ENCODE results near the gene HCFC1R1. TPM values are rescaled to one million over a fixed set of nuclear protein-coding genes. Genes with fewer than 3 reads are reported as not detected.

HCFC1R1 gene
- total and polyA plus RNA-seq, 5 experiments from 2014 or later, result 13.1 to 16.5 (median 15.1) TPM

DNA sequence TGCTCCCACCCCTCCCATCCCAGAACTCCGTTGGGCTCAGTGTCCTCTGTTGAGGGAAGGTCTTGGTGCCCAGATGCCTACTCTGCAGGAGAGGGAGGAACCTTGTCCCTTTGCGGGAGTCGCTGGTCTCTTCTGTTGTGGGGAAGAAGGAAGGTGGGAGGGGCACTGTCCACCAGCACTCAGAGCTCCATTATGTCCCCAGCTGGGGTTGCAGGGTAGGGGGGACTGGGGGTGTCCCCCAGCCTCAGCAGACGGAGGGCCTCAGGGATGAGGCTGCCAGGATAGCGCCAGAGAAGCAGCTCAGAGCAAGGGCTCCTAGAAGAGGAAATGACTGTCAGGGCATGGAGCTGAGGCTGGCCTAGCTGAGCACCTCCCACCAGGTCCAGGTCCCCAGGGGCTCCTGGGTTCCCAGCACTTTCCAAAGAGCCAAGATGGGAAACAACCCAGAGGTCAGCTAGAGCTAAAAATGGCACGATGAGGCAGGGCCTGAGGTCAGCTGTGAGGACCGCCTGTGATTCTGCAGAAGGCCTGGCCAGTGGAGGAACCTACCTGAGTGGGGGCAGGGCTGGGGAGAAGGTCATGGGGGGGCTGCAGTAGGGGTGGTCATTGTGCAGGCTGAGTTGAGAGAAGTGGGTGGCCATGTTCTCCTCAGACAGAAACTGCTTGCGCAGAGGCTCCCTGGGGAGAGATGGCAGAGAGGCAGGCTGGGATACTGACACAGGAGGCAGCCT, 893 bp downstream of the HCFC1R1 start:
- H3K4me1 Mint-ChIP-seq, result peaks cover 23 to 66% (median 59%) of the 10 kb centered on the region in 4 donors

GRCh38 chr16:3022208-3022683, 1.5 kb downstream of the HCFC1R1 start:
- H3K27me3 Mint-ChIP-seq, result no peaks in the 10 kb centered on the region
- peaks cover 0 to 18% (median 0%) of the 10 kb centered on the region in 3 donors for H3K36me3 Mint-ChIP-seq
- H3K4me1 Mint-ChIP-seq, result peaks cover 23 to 66% (median 60%) of the 10 kb centered on the region in 4 donors
- POLR2A ChIA-PET, result interaction anchor here (1.2 to 15.2 kb wide), 6 partner anchors 12 to 482 kb away, joined by 3 to 170 read pairs (median 5); partner anchors contain the start of genes CLDN9 and PKMYT1
- no peaks in the 10 kb centered on the region for H3K9me3 Mint-ChIP-seq
- DNase-seq (peak in 5 of 10 donors; percentile 53 to 75 (median 69)), ATAC-seq (peak in 1 of 2 donors; percentile 12)
- peak overlapping the region; percentile 72 to 99 (median 92) for H3K27ac Mint-ChIP-seq
- H3K4me3 Mint-ChIP-seq, result peak overlapping the region; percentile 76 to 97 (median 92)

More for the DNA sequence above, 893 bp downstream of the HCFC1R1 start:
- Mint-ChIP-seq H3K36me3 (peaks cover 0 to 18% (median 0%) of the 10 kb centered on the region in 3 donors), H3K27me3 (no peaks in the 10 kb centered on the region), H3K27ac (peak overlapping the region; percentile 19 to 99 (median 94)), H3K4me3 (peak overlapping the region; percentile 76 to 97 (median 92)), H3K9me3 (no peaks in the 10 kb centered on the region)
- ATAC-seq (no peak), DNase-seq (no peak)
- POLR2A ChIA-PET, result interaction anchor here (0.9 to 15.2 kb wide), 6 partner anchors 9 to 245 kb away, joined by 3 to 170 read pairs (median 4); partner anchors contain the start of gene CLDN9

DNA sequence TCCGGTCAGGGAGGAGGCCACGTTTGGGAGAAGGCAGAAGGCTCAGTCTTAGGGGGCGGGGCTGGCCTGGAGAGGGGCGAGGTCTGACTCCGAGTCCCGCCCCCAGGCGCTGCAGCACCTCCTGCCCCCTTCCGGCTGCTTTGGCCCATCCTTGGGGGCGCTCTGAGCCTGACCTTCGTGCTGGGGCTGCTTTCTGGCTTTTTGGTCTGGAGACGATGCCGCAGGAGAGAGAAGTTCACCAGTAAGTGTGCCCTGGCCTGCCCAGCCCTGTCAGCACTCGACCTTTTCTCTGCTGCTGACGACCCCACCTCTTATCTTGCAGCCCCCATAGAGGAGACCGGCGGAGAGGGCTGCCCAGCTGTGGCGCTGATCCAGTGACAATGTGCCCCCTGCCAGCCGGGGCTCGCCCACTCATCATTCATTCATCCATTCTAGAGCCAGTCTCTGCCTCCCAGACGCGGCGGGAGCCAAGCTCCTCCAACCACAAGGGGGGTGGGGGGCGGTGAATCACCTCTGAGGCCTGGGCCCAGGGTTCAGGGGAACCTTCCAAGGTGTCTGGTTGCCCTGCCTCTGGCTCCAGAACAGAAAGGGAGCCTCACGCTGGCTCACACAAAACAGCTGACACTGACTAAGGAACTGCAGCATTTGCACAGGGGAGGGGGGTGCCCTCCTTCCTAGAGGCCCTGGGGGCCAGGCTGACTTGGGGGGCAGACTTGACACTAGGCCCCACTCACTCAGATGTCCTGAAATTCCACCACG, 2.1 kb downstream of the HCFC1R1 start:
- peak; percentile 15 to 19 for ATAC-seq
- Mint-ChIP-seq H3K27me3 (peaks cover 0 to 2% (median 0%) of the 10 kb centered on the region in 5 donors), H3K4me3 (peak overlapping the region; percentile 73 to 97 (median 86)), H3K9me3 (no peaks in the 10 kb centered on the region), H3K27ac (peak overlapping the region; percentile 72 to 99 (median 90)), H3K4me1 (peaks cover 23 to 65% (median 60%) of the 10 kb centered on the region in 4 donors), H3K36me3 (peaks cover 0 to 11% (median 0%) of the 10 kb centered on the region in 3 donors)
- POLR2A ChIA-PET, result interaction anchor here (0.8 to 15.2 kb wide), 9 partner anchors 8 to 483 kb away, joined by 3 to 170 read pairs (median 5); partner anchors contain the start of genes CLDN9 and PKMYT1
- peak; percentile 38 to 74 (median 64) for DNase-seq

- DNase-seq, result peak in 7 of 10 donors; percentile 38 to 82 (median 60)
- POLR2A ChIA-PET, result interaction anchor here (0.5 to 15.2 kb wide), 10 partner anchors 9 to 483 kb away, joined by 3 to 170 read pairs (median 5); partner anchors contain the start of genes CLDN9 and PKMYT1
- H3K4me3 Mint-ChIP-seq, result peak overlapping the region; percentile 74 to 97 (median 86)
- H3K4me1 Mint-ChIP-seq, result peaks cover 23 to 61% (median 56%) of the 10 kb centered on the region in 4 donors
- H3K36me3 Mint-ChIP-seq, result peaks cover 0 to 3% (median 0%) of the 10 kb centered on the region in 3 donors
- peak in 1 of 2 donors; percentile 31 for ATAC-seq
- H3K27ac Mint-ChIP-seq, result peak overlapping the region in 9 of 10 donors; percentile 72 to 99 (median 90)
- no peaks in the 10 kb centered on the region for H3K9me3 Mint-ChIP-seq
- peaks cover 0 to 4% (median 1%) of the 10 kb centered on the region in 5 donors for H3K27me3 Mint-ChIP-seq
These were observed 2.9 kb downstream of the HCFC1R1 start for GRCh38 chr16:3020604-3021448.

GRCh38 chr16:3020247-3020603, 3.5 kb downstream of the HCFC1R1 start, which contains the start of gene TNFRSF12A:
Gene TNFRSF12A, plus strand, starts transcription at chr16:3020368. Its CDS starts 30 bp downstream, at chr16:3020398.
- Mint-ChIP-seq H3K9me3 (no peaks in the 10 kb centered on the region), H3K27me3 (peaks cover 0 to 4% (median 1%) of the 10 kb centered on the region in 5 donors), H3K4me3 (peak within 1 kb of the TSS; percentile 76 to 97 (median 88)), H3K4me1 (peaks cover 23 to 61% (median 53%) of the 10 kb centered on the region in 4 donors), H3K27ac (peak within 1 kb of the TSS; percentile 48 to 99 (median 90)), H3K36me3 (peaks cover 0 to 2% (median 0%) of the 10 kb centered on the region in 3 donors)
- ATAC-seq (peak in 1 of 2 donors; percentile 18), DNase-seq (peak in 7 of 10 donors; percentile 41 to 72 (median 62))
- POLR2A ChIA-PET, result interaction anchor here (0.5 to 15.2 kb wide), 10 partner anchors 9 to 243 kb away, joined by 3 to 170 read pairs (median 5); partner anchors contain the start of genes CLDN9 and PKMYT1

GRCh38 chr16:3019594-3020246, 4.0 kb downstream of the HCFC1R1 start:
- peaks cover 23 to 61% (median 50%) of the 10 kb centered on the region in 4 donors for H3K4me1 Mint-ChIP-seq
- H3K9me3 Mint-ChIP-seq, result no peaks in the 10 kb centered on the region
- H3K27ac Mint-ChIP-seq, result peak overlapping the region in 7 of 10 donors; percentile 48 to 84 (median 75)
- ATAC-seq (no peak), DNase-seq (peak in 1 of 10 donors; percentile 45)
- H3K4me3 Mint-ChIP-seq, result peak overlapping the region; percentile 76 to 91 (median 85)
- H3K36me3 Mint-ChIP-seq, result peaks cover 0 to 2% (median 0%) of the 10 kb centered on the region in 3 donors
- H3K27me3 Mint-ChIP-seq, result peaks cover 0 to 6% (median 1%) of the 10 kb centered on the region in 5 donors
- POLR2A ChIA-PET, result interaction anchor here (0.6 to 15.2 kb wide), 9 partner anchors 10 to 244 kb away, joined by 3 to 170 read pairs (median 5); partner anchors contain the start of gene CLDN9

DNA sequence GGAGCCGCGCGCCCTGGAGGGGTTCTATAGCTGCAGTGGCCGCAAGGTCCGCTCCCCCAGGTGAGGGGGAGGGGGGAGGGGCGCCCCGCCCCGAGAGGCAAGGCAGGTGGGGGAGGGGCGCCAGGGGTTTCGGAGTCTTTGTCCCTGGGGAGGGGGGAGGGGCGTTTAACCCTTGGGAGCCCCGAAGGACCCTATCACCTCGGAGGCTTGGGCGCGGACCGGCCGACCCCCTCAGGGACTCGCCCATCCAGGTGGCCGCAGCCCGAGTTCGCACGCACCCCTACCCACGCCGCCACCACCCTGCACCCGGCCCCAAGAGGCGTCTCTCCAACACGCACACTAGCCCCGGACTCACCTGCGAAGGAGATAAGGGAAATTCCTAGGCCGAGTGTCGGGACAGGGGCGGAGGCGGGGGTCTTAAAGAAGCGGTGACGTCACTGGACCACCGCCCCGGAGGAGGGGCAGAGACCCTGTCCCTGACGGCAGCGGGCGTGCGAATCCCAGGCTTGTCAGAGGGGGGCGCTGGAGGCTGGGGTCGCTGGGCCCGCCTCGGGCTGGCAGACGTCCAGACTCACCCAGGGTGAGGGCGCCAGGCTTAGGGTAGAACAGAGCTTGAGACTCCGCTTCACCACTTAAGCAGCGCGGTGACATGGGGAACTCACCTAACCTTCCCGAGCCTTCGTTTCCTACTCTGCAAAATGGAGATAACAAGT, 5.8 kb downstream of the HCFC1R1 start, which contains the start of gene CLDN6:
CLDN6 (minus strand) TSS at position 390 of the 713 bp plus-strand sequence. CDS start 2,162 bp downstream, outside the sequence.
- DNase-seq (peak in 1 of 10 donors; percentile 63), ATAC-seq (no peak)
- no peaks in the 10 kb centered on the region for H3K36me3 Mint-ChIP-seq
- peak within 1 kb of the TSS in 1 of 10 donors; percentile 43 for H3K27ac Mint-ChIP-seq
- peaks cover 0 to 7% (median 1%) of the 10 kb centered on the region in 5 donors for H3K27me3 Mint-ChIP-seq
- H3K4me1 Mint-ChIP-seq, result peaks cover 17 to 45% (median 36%) of the 10 kb centered on the region in 4 donors
- H3K4me3 Mint-ChIP-seq, result peak within 1 kb of the TSS in 7 of 10 donors; percentile 20 to 52 (median 35)
- no peaks in the 10 kb centered on the region for H3K9me3 Mint-ChIP-seq
- POLR2A ChIA-PET, result interaction anchor here (1.3 to 15.2 kb wide), 2 partner anchors 10 kb away, joined by 3 to 170 read pairs; partner anchors contain the start of gene CLDN9

GRCh38 chr16:3017344-3017743, 6.4 kb downstream of the HCFC1R1 start:
- DNase-seq (peak in 1 of 10 donors; percentile 52), ATAC-seq (no peak)
- peaks cover 0 to 7% (median 2%) of the 10 kb centered on the region in 5 donors for H3K27me3 Mint-ChIP-seq
- no peak overlapping the region for H3K4me3 Mint-ChIP-seq
- H3K36me3 Mint-ChIP-seq, result no peaks in the 10 kb centered on the region
- H3K4me1 Mint-ChIP-seq, result peaks cover 13 to 39% (median 32%) of the 10 kb centered on the region in 4 donors
- H3K27ac Mint-ChIP-seq, result no peak overlapping the region
- no peaks in the 10 kb centered on the region for H3K9me3 Mint-ChIP-seq
- POLR2A ChIA-PET, result no interaction called here

- peak overlapping the region in 1 of 10 donors; percentile 74 for H3K4me3 Mint-ChIP-seq
- DNase-seq, result no peak
- POLR2A ChIA-PET, result no interaction called here
- H3K9me3 Mint-ChIP-seq, result no peaks in the 10 kb centered on the region
- ATAC-seq, result no peak
- H3K4me1 Mint-ChIP-seq, result peaks cover 2 to 25% (median 20%) of the 10 kb centered on the region in 4 donors
- H3K27me3 Mint-ChIP-seq, result peaks cover 0 to 13% (median 2%) of the 10 kb centered on the region in 5 donors
- peak overlapping the region in 1 of 10 donors; percentile 52 for H3K27ac Mint-ChIP-seq
- no peaks in the 10 kb centered on the region for H3K36me3 Mint-ChIP-seq
These were observed 7.7 kb downstream of the HCFC1R1 start for GRCh38 chr16:3015865-3016521.

Measured in naive thymus-derived CD8-positive, alpha-beta T cell (primary cell).